GM23248 (cell line): ENCODE results near the gene SLC43A1. TPM values are rescaled to one million over a fixed set of nuclear protein-coding genes. Genes with fewer than 3 reads are reported as not detected.
A peak's percentile ranks its signal among the peaks of the same experiment; 100 is the strongest.
"Not testable (repeated sequence)": the region's sequence is repeated elsewhere in the genome, so short reads cannot be mapped to it uniquely, and the experiment has no call there.

Experiments
- DNase-seq: peaks from one replicate; pipeline ENCODE4 v3.0.0-alpha.2; 2015
- H2AFZ ChIP-seq: fragments of 200-600 bp; sonication (generic); 2 replicates; pipeline ENCODE4 v1.6.1; 2016; ENCODE audit warnings: antibody characterized with exemption
- H3F3A ChIP-seq: fragments of 200-600 bp; sonication (generic); 2 replicates; pipeline ENCODE4 v1.6.1; 2016; ENCODE audit warnings: mild to moderate bottlenecking, antibody characterized with exemption, mixed run types; ENCODE audit not compliant: insufficient read depth
- H3K27ac ChIP-seq: fragments of 200-600 bp; sonication (generic); 2 replicates; pipeline ENCODE4 v1.5.1; 2016; ENCODE audit warnings: mild to moderate bottlenecking
- H3K27me3 ChIP-seq: fragments of 200-600 bp; sonication (generic); replicated peaks from 2 replicates; pipeline ENCODE4 v1.6.1; 2016; ENCODE audit warnings: mild to moderate bottlenecking; ENCODE audit not compliant: insufficient read depth
- H3K36me3 ChIP-seq: fragments of 200-600 bp; sonication (generic); 2 replicates; pipeline ENCODE4 v1.6.1; 2016; ENCODE audit warnings: low read depth, mild to moderate bottlenecking
- H3K4me1 ChIP-seq: fragments of 200-600 bp; sonication (generic); 2 replicates; pipeline ENCODE4 v1.6.1; 2016; ENCODE audit warnings: mild to moderate bottlenecking; ENCODE audit not compliant: insufficient read depth
- H3K4me2 ChIP-seq: fragments of 200-600 bp; sonication (generic); one replicate; pipeline ENCODE4 v1.6.1; 2016; ENCODE audit warnings: mild to moderate bottlenecking; ENCODE audit not compliant: unreplicated experiment
- H3K4me3 ChIP-seq: fragments of 200-600 bp; sonication (generic); 2 replicates; pipeline ENCODE4 v1.5.1; 2016; ENCODE audit warnings: mild to moderate bottlenecking
- H3K79me2 ChIP-seq: fragments of 200-600 bp; sonication (generic); 2 replicates; pipeline ENCODE4 v1.6.1; 2016; ENCODE audit warnings: mild to moderate bottlenecking; ENCODE audit not compliant: insufficient read depth
- H3K9ac ChIP-seq: fragments of 200-600 bp; sonication (generic); 2 replicates; pipeline ENCODE4 v1.6.1; 2016; ENCODE audit warnings: mild to moderate bottlenecking
- H3K9me2 ChIP-seq: fragments of 200-600 bp; sonication (generic); 2 replicates; pipeline ENCODE4 v1.6.1; 2016; ENCODE audit warnings: mixed run types, mild to moderate bottlenecking, moderate library complexity; ENCODE audit not compliant: insufficient read depth
- H3K9me3 ChIP-seq: fragments of 200-600 bp; sonication (generic); one replicate; pipeline ENCODE4 v1.6.1; 2017; ENCODE audit warnings: low read depth
- H4K20me1 ChIP-seq: fragments of 200-600 bp; sonication (generic); 2 replicates; pipeline ENCODE4 v1.6.0; 2016; ENCODE audit not compliant: insufficient read depth
- EZH2 ChIP-seq: fragments of 200-600 bp; sonication (generic); IDR thresholded peaks from 2 replicates; pipeline ENCODE4 v1.6.1; 2018; ENCODE audit warnings: antibody characterized with exemption, mild to moderate bottlenecking; ENCODE audit not compliant: insufficient read depth, poor library complexity, severe bottlenecking
- EZH2phosphoT487 ChIP-seq: fragments of 200-600 bp; sonication (generic); IDR thresholded peaks from 2 replicates; pipeline ENCODE4 v1.6.1; 2018; ENCODE audit warnings: antibody characterized with exemption, moderate library complexity, mild to moderate bottlenecking, low read depth; ENCODE audit not compliant: insufficient read depth
- WGBS, 2 experiments: methylation state at CpG; one replicate each; pipeline ENCODE4 v1.1.6; 2015 to 2017; ENCODE audit warnings: low lambda C conversion rate in 2 of 2, low coverage in 1 of 2; ENCODE audit errors: missing lambda C conversion rate in 2 of 2; 5-methylcytosine and 5-hydroxymethylcytosine counted together
- in situ Hi-C: fragments of 300-500 bp; cut with MboI; formaldehyde crosslinking; loops from 2 replicates; pipeline ENCODE4 v1.15.0; 2020
- polyA plus RNA-seq: library from polyadenylated mRNA; unstranded; fragments of >200 nt; fragmentation: Nextera tagmentation; extraction: Ambion mirVana; gene quantifications from 2 replicates; pipeline ENCODE4 v1.2.1, GENCODE V29; 2016
- total RNA-seq: library from RNA; depleted of rRNA; stranded (reverse); fragments of >200 nt; shearing (Covaris generic); gene quantifications from 2 replicates; pipeline ENCODE4 v1.2.3, GENCODE V29; 2014

Gene SLC43A1
- total and polyA plus RNA-seq, 2 experiments from 2014 or later = 7.1 to 9.3 TPM

- no peaks in the 10 kb centered on the region for H3F3A ChIP-seq
- no peaks in the 10 kb centered on the region for H3K9me3 ChIP-seq
- peak; percentile 88 for DNase-seq
- H3K36me3 ChIP-seq = no peaks in the 10 kb centered on the region
- H3K4me2 ChIP-seq = peak overlapping the region; percentile 33
- whole genome bisulfite sequencing, 2 experiments = 8% methylated on average over 18 of the region's 19 CpGs
- TF ChIP-seq EZH2phosphoT487 = no peak
- TF ChIP-seq EZH2 = no peak
- peaks cover 10% of the 10 kb centered on the region for H3K27me3 ChIP-seq
- no peak overlapping the region for H3K27ac ChIP-seq
- no peak overlapping the region for H3K4me3 ChIP-seq
- H3K4me1 ChIP-seq = no peaks in the 10 kb centered on the region; the same call in 1 of the 2 replicates
- no peak overlapping the region for H2AFZ ChIP-seq
- no peaks in the 10 kb centered on the region for H4K20me1 ChIP-seq
- no peak overlapping the region for H3K9ac ChIP-seq
- no peaks in the 10 kb centered on the region for H3K79me2 ChIP-seq
- in situ Hi-C loops = loop anchor here (10.0 kb wide), 1 partner anchor 68 kb away; no protein-coding TSS in a partner anchor
- no peaks in the 10 kb centered on the region for H3K9me2 ChIP-seq
Measured at GRCh38 chr11:57456960-57457642, 58.4 kb downstream of the SLC43A1 start.

GRCh38 chr11:57453543-57454177 lies 61.8 kb downstream of the SLC43A1 start:
- Histone ChIP-seq H3K27ac (no peak overlapping the region), H3K9me2 (no peaks in the 10 kb centered on the region), H2AFZ (no peak overlapping the region), H3K4me1 (no peaks in the 10 kb centered on the region), H3K79me2 (no peaks in the 10 kb centered on the region), H3K27me3 (peaks cover 3% of the 10 kb centered on the region; the same call in 1 of the 2 replicates), H4K20me1 (no peaks in the 10 kb centered on the region), H3K36me3 (no peaks in the 10 kb centered on the region), H3K4me3 (no peak overlapping the region), H3K9ac (no peak overlapping the region), H3K9me3 (no peaks in the 10 kb centered on the region), H3K4me2 (no peak overlapping the region), H3F3A (no peaks in the 10 kb centered on the region)
- TF ChIP-seq EZH2 (no peak), EZH2phosphoT487 (no peak)
- in situ Hi-C loops = loop anchor here (10.0 kb wide), 1 partner anchor 71 kb away; no protein-coding TSS in a partner anchor
- 62 to 64% methylated on average over 2 of the region's 2 CpGs for WGBS, 2 experiments
- no peak for DNase-seq

GRCh38 chr11:57446055-57446454 lies 69.4 kb downstream of the SLC43A1 start:
- Histone ChIP-seq H3K9me3 (no peaks in the 10 kb centered on the region), H3F3A (no peaks in the 10 kb centered on the region), H3K9me2 (no peaks in the 10 kb centered on the region), H3K27ac (no peak overlapping the region), H4K20me1 (no peaks in the 10 kb centered on the region), H2AFZ (no peak overlapping the region), H3K4me3 (no peak overlapping the region), H3K27me3 (peaks cover 3% of the 10 kb centered on the region; the same call in 1 of the 2 replicates), H3K36me3 (no peaks in the 10 kb centered on the region), H3K79me2 (no peaks in the 10 kb centered on the region), H3K4me2 (no peak overlapping the region), H3K9ac (no peak overlapping the region), H3K4me1 (peaks cover 8% of the 10 kb centered on the region)
- WGBS, 2 experiments = 95 to 100% methylated on average over 1 of the region's 1 CpG
- no peak for DNase-seq
- TF ChIP-seq EZH2phosphoT487 = no peak
- no peak for TF ChIP-seq EZH2
- in situ Hi-C loops = no loop called here

GRCh38 chr11:57445122-57445394 lies 70.4 kb downstream of the SLC43A1 start:
- H3K4me2 ChIP-seq, H3K36me3 ChIP-seq, H3K4me1 ChIP-seq, H3K4me3 ChIP-seq, H3K79me2 ChIP-seq, H3K27me3 ChIP-seq, H2AFZ ChIP-seq, DNase-seq, H3K9me2 ChIP-seq, in situ Hi-C loops, H3F3A ChIP-seq, H4K20me1 ChIP-seq, H3K27ac ChIP-seq, H3K9me3 ChIP-seq, H3K9ac ChIP-seq: not testable (repeated sequence)
- WGBS, 2 experiments = 85 to 93% methylated on average over 9 of the region's 9 CpGs
